ENCODE data around the gene BNC2. TPM values are rescaled to one million over a fixed set of nuclear protein-coding genes. Genes with fewer than 3 reads are reported as not detected.

BNC2 gene
- total RNA-seq, 2 experiments from 2014 or later = not detected

DNA sequence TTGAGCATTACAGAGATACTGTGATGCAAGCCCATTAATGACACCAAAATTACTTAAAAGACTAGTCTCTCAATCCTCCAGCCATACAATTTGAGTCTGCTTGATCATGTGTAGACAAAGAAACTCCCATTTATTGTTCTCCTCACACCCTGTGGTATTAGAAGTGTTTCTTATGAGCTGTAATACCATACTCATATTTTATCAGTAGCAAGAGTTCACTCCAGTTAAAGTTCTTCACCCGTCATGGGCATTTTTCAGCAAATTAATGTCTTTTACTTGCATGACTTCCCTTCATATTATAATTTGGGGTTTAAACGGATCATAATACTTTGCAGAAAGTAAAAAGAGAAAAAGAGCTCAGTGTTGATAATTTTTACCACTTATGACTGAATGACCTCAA, 242.9 kb downstream of the BNC2 start:
- Mint-ChIP-seq H3K27ac (no peak overlapping the region), H3K9me3 (ENCODE audit: low read depth) (no peaks in the 10 kb centered on the region), H3K27me3 (peaks cover 2% of the 10 kb centered on the region), H3K36me3 (ENCODE audit: low read depth) (no peaks in the 10 kb centered on the region), H3K4me1 (no peaks in the 10 kb centered on the region), H3K4me3 (no peak overlapping the region)
- DNase-seq (no peak), ATAC-seq (no peak)
- intact Hi-C loops (cut with DNase I, micrococcal nuclease) = no loop called here
- POLR2A ChIA-PET = no interaction called here
- CTCF ChIA-PET = no interaction called here

GRCh38 chr9:16626577-16627130, 243.8 kb downstream of the BNC2 start:
- H3K27me3 Mint-ChIP-seq = peaks cover 2% of the 10 kb centered on the region

DNA sequence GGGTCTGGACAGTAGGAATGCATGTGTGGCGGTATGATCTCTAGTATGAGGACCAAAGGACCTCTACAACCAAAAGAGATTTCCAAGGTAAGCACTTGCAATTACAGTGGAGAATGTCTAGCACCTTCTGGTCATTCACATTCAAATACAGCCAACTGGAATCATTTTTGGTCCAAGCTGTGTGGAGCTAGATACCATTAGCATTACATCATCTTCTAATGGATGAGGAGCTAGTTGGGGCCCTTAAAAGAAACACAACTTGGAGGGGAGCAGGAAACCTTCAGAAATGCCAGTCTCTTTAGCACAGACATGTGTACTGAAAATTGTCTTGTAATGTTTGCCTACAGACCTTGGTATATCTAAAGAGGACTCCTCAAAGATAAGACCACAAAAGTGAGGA, 244.7 kb downstream of the BNC2 start:
- Mint-ChIP-seq H3K4me1 (no peaks in the 10 kb centered on the region), H3K36me3 (ENCODE audit: low read depth) (no peaks in the 10 kb centered on the region), H3K9me3 (ENCODE audit: low read depth) (no peaks in the 10 kb centered on the region), H3K27ac (no peak overlapping the region), H3K27me3 (peaks cover 2% of the 10 kb centered on the region), H3K4me3 (no peak overlapping the region)
- DNase-seq (no peak), ATAC-seq (no peak)
- ChIA-PET POLR2A (no interaction called here), CTCF (no interaction called here)
- intact Hi-C loops (cut with DNase I, micrococcal nuclease) = no loop called here

More at GRCh38 chr9:16626577-16627130, 243.8 kb downstream of the BNC2 start:
- Mint-ChIP-seq H3K4me1 (no peaks in the 10 kb centered on the region), H3K36me3 (ENCODE audit: low read depth) (no peaks in the 10 kb centered on the region), H3K4me3 (no peak overlapping the region), H3K9me3 (ENCODE audit: low read depth) (no peaks in the 10 kb centered on the region), H3K27ac (no peak overlapping the region)
- ChIA-PET POLR2A (no interaction called here), CTCF (no interaction called here)
- ATAC-seq (no peak), DNase-seq (no peak)
- intact Hi-C loops (cut with DNase I, micrococcal nuclease) = no loop called here

GRCh38 chr9:16625161-16625631, 245.3 kb downstream of the BNC2 start:
- intact Hi-C loops (cut with DNase I, micrococcal nuclease) = no loop called here
- Mint-ChIP-seq H3K27ac (no peak overlapping the region), H3K27me3 (peaks cover 2% of the 10 kb centered on the region), H3K4me3 (no peak overlapping the region), H3K9me3 (ENCODE audit: low read depth) (no peaks in the 10 kb centered on the region), H3K4me1 (no peaks in the 10 kb centered on the region), H3K36me3 (ENCODE audit: low read depth) (no peaks in the 10 kb centered on the region)
- CTCF ChIA-PET = no interaction called here
- ATAC-seq (no peak), DNase-seq (no peak)
- POLR2A ChIA-PET = no interaction called here

GRCh38 chr9:16624744-16625117, 245.7 kb downstream of the BNC2 start:
- peaks cover 2% of the 10 kb centered on the region for H3K27me3 Mint-ChIP-seq
- POLR2A ChIA-PET = no interaction called here
- H3K36me3 Mint-ChIP-seq (ENCODE audit: low read depth) = no peaks in the 10 kb centered on the region

DNA sequence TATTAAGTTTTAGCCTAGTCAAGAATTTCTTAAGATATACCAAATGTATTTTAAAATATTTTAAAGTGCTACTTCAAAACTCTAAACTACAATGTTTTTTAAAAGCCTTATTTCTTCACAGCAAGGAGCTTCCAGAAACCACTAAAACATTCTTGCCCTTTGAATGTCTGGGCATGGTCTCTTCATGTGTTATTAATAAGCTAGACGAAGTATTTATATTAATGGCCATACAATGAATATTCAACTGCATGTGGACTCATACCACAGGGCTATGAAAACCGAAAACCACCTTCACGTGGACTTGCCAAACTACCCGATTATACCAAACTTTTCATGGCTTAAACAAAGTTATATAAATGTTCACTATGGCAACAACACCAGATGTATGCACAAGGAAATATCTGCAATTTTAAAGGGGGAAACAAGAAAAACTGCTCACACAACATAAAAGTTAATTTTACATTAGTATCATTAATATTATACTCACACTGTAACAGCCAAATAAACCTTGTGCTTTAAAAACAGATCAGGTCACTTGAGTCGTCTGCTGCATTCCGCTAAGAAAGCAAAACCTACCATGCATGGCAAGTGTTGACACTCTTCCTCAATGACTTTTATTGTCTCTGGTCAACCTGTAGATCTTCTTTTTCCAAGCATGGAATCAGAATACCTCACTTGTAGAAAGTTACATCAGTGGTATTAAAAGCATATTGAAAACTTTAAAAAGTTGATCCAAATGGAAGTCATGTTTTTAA, 246.3 kb downstream of the BNC2 start:
- H3K4me3 Mint-ChIP-seq = no peak overlapping the region
- ATAC-seq (no peak), DNase-seq (no peak)
- ChIA-PET CTCF (interaction anchor here (1.0 kb wide), 1 partner anchor 8 kb away, joined by 3 read pairs; no protein-coding TSS in a partner anchor), POLR2A (no interaction called here)
- intact Hi-C loops (cut with DNase I, micrococcal nuclease) = no loop called here
- no peaks in the 10 kb centered on the region for H3K9me3 Mint-ChIP-seq (ENCODE audit: low read depth)
- H3K36me3 Mint-ChIP-seq (ENCODE audit: low read depth) = no peaks in the 10 kb centered on the region
- H3K4me1 Mint-ChIP-seq = no peaks in the 10 kb centered on the region
- H3K27me3 Mint-ChIP-seq = no peaks in the 10 kb centered on the region
- H3K27ac Mint-ChIP-seq = no peak overlapping the region

More at GRCh38 chr9:16624744-16625117, 245.7 kb downstream of the BNC2 start:
- CTCF ChIA-PET = no interaction called here
- Mint-ChIP-seq H3K4me3 (no peak overlapping the region), H3K27ac (no peak overlapping the region), H3K9me3 (ENCODE audit: low read depth) (no peaks in the 10 kb centered on the region), H3K4me1 (no peaks in the 10 kb centered on the region)
- ATAC-seq (no peak), DNase-seq (no peak)
- intact Hi-C loops (cut with DNase I, micrococcal nuclease) = no loop called here

DNA sequence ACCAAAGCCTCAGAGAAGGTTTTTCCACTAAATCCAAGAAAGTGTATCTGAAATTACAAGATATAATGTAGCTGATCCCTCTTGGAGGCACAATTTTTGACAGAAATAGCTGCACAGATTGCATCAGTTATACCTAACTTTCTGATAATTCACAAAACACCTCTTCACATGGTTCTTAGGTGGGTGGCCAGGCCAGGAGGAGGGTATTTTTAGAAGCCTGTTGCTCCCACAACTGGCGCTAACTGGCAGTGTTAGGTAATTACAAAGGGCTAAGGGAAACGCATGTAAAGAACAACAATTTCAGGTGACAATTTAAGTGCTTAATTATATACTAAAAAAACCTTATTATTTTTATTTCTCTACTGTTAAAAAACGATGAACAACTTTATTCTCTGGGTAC, 247.9 kb downstream of the BNC2 start:
- no peaks in the 10 kb centered on the region for H3K9me3 Mint-ChIP-seq (ENCODE audit: low read depth)
- no peaks in the 10 kb centered on the region for H3K27me3 Mint-ChIP-seq
- DNase-seq (no peak), ATAC-seq (no peak)
- intact Hi-C loops (cut with DNase I, micrococcal nuclease) = no loop called here
- H3K4me1 Mint-ChIP-seq = no peaks in the 10 kb centered on the region
- H3K36me3 Mint-ChIP-seq (ENCODE audit: low read depth) = no peaks in the 10 kb centered on the region
- ChIA-PET POLR2A (no interaction called here), CTCF (no interaction called here)
- no peak overlapping the region for H3K27ac Mint-ChIP-seq
- H3K4me3 Mint-ChIP-seq = no peak overlapping the region

DNA sequence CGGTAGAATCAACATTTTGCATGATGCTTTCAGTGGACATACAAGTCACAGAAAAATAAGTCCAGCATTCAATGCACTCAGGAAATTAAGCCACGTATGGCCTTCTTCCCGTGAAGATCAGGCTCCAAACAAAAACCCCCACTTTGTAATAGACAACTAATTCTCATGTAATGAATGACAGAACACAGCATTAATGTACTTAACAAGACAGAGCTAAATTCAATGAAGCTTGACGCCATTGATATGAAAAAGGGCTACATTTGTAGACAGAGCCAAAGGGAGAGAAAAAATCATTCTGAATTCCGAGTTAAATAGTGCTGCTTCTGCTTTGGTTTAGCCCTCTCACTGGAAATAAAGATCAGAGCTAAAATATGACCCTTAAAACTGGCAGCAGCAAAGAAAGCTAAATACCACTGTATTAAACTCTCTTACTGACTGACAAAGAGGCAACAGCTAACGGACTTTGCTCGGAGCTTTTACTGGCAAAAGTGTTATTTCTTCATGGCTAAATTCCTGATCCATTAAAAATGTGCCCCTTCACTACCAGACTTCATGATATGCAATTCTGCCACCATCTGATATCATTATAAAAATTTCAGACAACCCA, 250.5 kb downstream of the BNC2 start:
- Mint-ChIP-seq H3K4me1 (no peaks in the 10 kb centered on the region), H3K27ac (no peak overlapping the region), H3K4me3 (no peak overlapping the region), H3K36me3 (ENCODE audit: low read depth) (no peaks in the 10 kb centered on the region), H3K27me3 (no peaks in the 10 kb centered on the region), H3K9me3 (ENCODE audit: low read depth) (no peaks in the 10 kb centered on the region)
- ChIA-PET CTCF (no interaction called here), POLR2A (no interaction called here)
- no peak for DNase-seq
- intact Hi-C loops (cut with DNase I, micrococcal nuclease) = no loop called here
- ATAC-seq = no peak

GRCh38 chr9:16619402-16619801, 251.1 kb downstream of the BNC2 start:
- ChIA-PET POLR2A (no interaction called here), CTCF (no interaction called here)
- no peaks in the 10 kb centered on the region for H3K27me3 Mint-ChIP-seq
- H3K4me1 Mint-ChIP-seq = no peaks in the 10 kb centered on the region
- DNase-seq (no peak), ATAC-seq (no peak)
- intact Hi-C loops (cut with DNase I, micrococcal nuclease) = no loop called here
- H3K9me3 Mint-ChIP-seq (ENCODE audit: low read depth) = no peaks in the 10 kb centered on the region
- H3K27ac Mint-ChIP-seq = no peak overlapping the region
- H3K36me3 Mint-ChIP-seq (ENCODE audit: low read depth) = no peaks in the 10 kb centered on the region
- H3K4me3 Mint-ChIP-seq = no peak overlapping the region

- Mint-ChIP-seq H3K27me3 (no peaks in the 10 kb centered on the region), H3K4me1 (no peaks in the 10 kb centered on the region), H3K9me3 (ENCODE audit: low read depth) (peaks cover 2% of the 10 kb centered on the region), H3K27ac (no peak overlapping the region), H3K36me3 (ENCODE audit: low read depth) (no peaks in the 10 kb centered on the region), H3K4me3 (no peak overlapping the region)
- ATAC-seq (no peak), DNase-seq (no peak)
- ChIA-PET POLR2A (no interaction called here), CTCF (interaction anchor here (0.7 kb wide), 1 partner anchor 746 kb away, joined by 5 read pairs; no protein-coding TSS in a partner anchor)
- intact Hi-C loops (cut with DNase I, micrococcal nuclease) = no loop called here
Measured at GRCh38 chr9:16618524-16618923, 251.9 kb downstream of the BNC2 start.

DNA sequence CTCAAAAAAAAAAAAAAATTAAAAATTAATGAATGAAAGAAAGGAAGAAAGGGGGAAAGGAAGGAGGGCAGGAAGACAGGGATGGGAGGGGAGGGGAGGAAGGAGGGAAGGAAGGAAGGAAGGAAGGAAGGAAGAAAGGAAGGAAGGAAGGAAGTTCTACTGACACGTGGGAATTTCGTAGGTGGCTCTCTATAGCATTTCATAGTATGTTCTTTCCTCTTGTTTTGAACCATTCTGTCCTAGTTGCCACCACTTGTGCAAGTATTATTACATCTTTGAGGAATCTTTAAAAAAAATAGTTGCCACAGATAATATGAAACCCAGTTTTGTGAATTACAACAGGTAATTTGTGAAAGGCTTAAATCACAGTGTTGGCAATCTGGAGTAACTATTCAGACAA, 253.8 kb downstream of the BNC2 start:
- POLR2A ChIA-PET = no interaction called here
- intact Hi-C loops (cut with DNase I, micrococcal nuclease) = no loop called here
- H3K4me1 Mint-ChIP-seq = no peaks in the 10 kb centered on the region
- H3K9me3 Mint-ChIP-seq (ENCODE audit: low read depth) = peaks cover 2% of the 10 kb centered on the region
- no peak overlapping the region for H3K27ac Mint-ChIP-seq
- no peaks in the 10 kb centered on the region for H3K36me3 Mint-ChIP-seq (ENCODE audit: low read depth)
- ATAC-seq = no peak
- CTCF ChIA-PET = no interaction called here
- DNase-seq = no peak
- H3K27me3 Mint-ChIP-seq = no peaks in the 10 kb centered on the region
- no peak overlapping the region for H3K4me3 Mint-ChIP-seq

GRCh38 chr9:16615451-16615850, 255.0 kb downstream of the BNC2 start:
- ATAC-seq (no peak), DNase-seq (no peak)
- ChIA-PET POLR2A (no interaction called here), CTCF (no interaction called here)
- intact Hi-C loops (cut with DNase I, micrococcal nuclease) = no loop called here
- Mint-ChIP-seq H3K27ac (no peak overlapping the region), H3K27me3 (no peaks in the 10 kb centered on the region), H3K9me3 (ENCODE audit: low read depth) (peaks cover 2% of the 10 kb centered on the region), H3K4me3 (no peak overlapping the region), H3K36me3 (ENCODE audit: low read depth) (no peaks in the 10 kb centered on the region), H3K4me1 (no peaks in the 10 kb centered on the region)
